Ishikawa (cell line): ENCODE measurements around the gene A4GALT.
A peak's percentile ranks its signal among the peaks of the same experiment; 100 is the strongest.

Experiments
- CEBPB ChIP-seq: IDR thresholded peaks from 2 replicates; pipeline ENCODE4 v1.6.1; 2012
- CREB1 ChIP-seq: IDR thresholded peaks from 2 replicates; pipeline ENCODE4 v1.6.1; 2012; ENCODE audit warnings: low read depth
- EGR1 ChIP-seq: IDR thresholded peaks from 2 replicates; pipeline ENCODE4 v1.6.1; 2012
- EP300 ChIP-seq: IDR thresholded peaks from 2 replicates; pipeline ENCODE4 v1.6.1; 2012; ENCODE audit warnings: borderline replicate concordance
- FOXM1 ChIP-seq: IDR thresholded peaks from 2 replicates; pipeline ENCODE4 v1.6.1; 2012; ENCODE audit warnings: low read depth, borderline replicate concordance
- MAX ChIP-seq: IDR thresholded peaks from 2 replicates; pipeline ENCODE4 v1.6.1; 2012
- NFIC ChIP-seq: IDR thresholded peaks from 2 replicates; pipeline ENCODE4 v1.6.1; 2012
- RAD21 ChIP-seq: IDR thresholded peaks from 2 replicates; pipeline ENCODE4 v1.6.1; 2012; ENCODE audit warnings: low read depth
- TAF1 ChIP-seq: IDR thresholded peaks from 2 replicates; pipeline ENCODE4 v1.6.1; 2012; ENCODE audit warnings: low read depth, mild to moderate bottlenecking
- TCF12 ChIP-seq: IDR thresholded peaks from 2 replicates; pipeline ENCODE4 v1.6.1; 2012; ENCODE audit warnings: low read depth
- TEAD4 ChIP-seq: IDR thresholded peaks from 2 replicates; pipeline ENCODE4 v1.6.1; 2012
- USF1 ChIP-seq: IDR thresholded peaks from 2 replicates; pipeline ENCODE4 v1.6.1; 2012
- YY1 ChIP-seq: IDR thresholded peaks from 2 replicates; pipeline ENCODE4 v1.6.1; 2012; ENCODE audit warnings: low read depth
- ZBTB7A ChIP-seq: IDR thresholded peaks from 2 replicates; pipeline ENCODE4 v1.6.1; 2012; ENCODE audit warnings: low read depth
- TF ChIP-seq, protein P1 (sequence below): IDR thresholded peaks from 2 replicates; pipeline ENCODE4 v1.6.1; 2012; ENCODE audit warnings: low read depth, mild to moderate bottlenecking

Gene A4GALT

DNA sequence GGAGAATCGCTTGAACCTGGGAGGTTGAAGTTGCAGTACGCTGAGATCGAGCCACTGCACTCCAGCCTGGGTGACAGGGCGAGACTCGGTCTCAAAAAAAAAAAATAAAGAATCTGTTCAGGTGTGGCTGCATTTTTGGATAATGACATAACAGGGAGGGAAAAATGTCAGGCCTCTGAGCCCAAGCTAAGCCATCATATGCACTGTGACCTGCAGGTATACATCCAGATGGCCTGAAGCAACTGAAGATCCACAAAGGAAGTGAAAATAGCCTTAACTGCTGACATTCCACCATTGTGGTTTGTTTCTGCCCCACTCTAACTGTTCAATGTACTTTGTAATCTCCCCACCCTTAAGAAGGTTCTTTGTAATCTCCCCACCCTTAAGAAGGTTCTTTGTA is 19.6 kb upstream of the A4GALT start:
- peak; percentile 77 for TF ChIP-seq TEAD4

DNA sequence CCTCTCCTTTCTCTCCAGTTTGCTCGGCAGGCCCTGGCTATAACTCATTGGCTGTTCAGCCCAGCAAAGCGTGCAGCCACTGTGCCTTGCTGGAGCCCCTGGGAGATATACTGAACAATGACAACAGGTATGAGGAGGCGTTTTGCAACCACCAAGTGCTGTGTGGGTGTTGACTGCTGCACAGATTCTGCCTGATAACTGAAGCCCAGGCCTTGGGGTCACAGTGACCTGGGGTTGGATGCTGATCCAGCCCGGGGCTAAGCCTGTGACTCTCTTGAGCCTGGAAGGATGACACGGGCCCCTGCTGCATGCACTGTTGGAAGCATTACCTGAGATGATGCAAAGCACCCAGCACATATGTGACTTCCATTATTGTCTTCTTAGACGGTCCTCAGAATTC is 13.7 kb upstream of the A4GALT start:
- TF ChIP-seq ZBTB7A (no peak), EP300 (no peak), TCF12 (no peak), YY1 (no peak), TAF1 (no peak), RAD21 (no peak), NFIC (no peak), CEBPB (no peak), TEAD4 (no peak), CREB1 (no peak), EGR1 (no peak), MAX (no peak), USF1 (no peak), FOXM1 (no peak)
- TF ChIP-seq, protein P1, sequence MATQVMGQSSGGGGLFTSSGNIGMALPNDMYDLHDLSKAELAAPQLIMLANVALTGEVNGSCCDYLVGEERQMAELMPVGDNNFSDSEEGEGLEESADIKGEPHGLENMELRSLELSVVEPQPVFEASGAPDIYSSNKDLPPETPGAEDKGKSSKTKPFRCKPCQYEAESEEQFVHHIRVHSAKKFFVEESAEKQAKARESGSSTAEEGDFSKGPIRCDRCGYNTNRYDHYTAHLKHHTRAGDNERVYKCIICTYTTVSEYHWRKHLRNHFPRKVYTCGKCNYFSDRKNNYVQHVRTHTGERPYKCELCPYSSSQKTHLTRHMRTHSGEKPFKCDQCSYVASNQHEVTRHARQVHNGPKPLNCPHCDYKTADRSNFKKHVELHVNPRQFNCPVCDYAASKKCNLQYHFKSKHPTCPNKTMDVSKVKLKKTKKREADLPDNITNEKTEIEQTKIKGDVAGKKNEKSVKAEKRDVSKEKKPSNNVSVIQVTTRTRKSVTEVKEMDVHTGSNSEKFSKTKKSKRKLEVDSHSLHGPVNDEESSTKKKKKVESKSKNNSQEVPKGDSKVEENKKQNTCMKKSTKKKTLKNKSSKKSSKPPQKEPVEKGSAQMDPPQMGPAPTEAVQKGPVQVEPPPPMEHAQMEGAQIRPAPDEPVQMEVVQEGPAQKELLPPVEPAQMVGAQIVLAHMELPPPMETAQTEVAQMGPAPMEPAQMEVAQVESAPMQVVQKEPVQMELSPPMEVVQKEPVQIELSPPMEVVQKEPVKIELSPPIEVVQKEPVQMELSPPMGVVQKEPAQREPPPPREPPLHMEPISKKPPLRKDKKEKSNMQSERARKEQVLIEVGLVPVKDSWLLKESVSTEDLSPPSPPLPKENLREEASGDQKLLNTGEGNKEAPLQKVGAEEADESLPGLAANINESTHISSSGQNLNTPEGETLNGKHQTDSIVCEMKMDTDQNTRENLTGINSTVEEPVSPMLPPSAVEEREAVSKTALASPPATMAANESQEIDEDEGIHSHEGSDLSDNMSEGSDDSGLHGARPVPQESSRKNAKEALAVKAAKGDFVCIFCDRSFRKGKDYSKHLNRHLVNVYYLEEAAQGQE, result no peak

GRCh38 chr22:42732081-42732480 is 11.4 kb upstream of the A4GALT start:
- TF ChIP-seq TCF12 (no peak), TAF1 (no peak)

DNA sequence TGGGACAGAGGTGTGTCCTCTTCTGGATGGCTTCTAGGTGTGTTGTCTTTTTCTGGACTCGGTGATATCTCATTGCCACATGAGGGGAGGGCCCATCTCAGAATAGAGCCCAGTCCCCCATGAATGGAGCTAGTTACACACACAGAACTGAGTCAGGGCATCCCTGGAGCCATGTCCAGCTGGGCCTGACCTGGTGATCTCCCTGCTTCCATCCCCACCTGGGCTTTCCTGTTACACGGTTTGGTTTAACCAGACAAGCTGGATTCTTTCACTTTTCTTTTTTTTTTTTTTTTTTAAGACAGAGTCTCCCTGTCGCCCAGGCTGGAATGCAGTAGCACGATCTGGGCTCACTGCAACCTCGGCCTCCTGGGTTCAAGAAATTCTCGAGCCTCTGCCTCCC is 6.1 kb upstream of the A4GALT start:
- TF ChIP-seq TCF12, result peak; percentile 45; the same call in 1 of the 2 replicates
- TF ChIP-seq TEAD4, result 0 out of 2 replicates have a peak, but pooled peaks have one; percentile 17
- no peak for TF ChIP-seq FOXM1

- TF ChIP-seq CREB1, result no peak
- TF ChIP-seq, protein P1, result no peak
- no peak for TF ChIP-seq EP300
- no peak for TF ChIP-seq RAD21
- TF ChIP-seq TAF1, result no peak
- no peak for TF ChIP-seq TEAD4
- no peak for TF ChIP-seq TCF12
- TF ChIP-seq ZBTB7A, result no peak
- no peak for TF ChIP-seq NFIC
- TF ChIP-seq FOXM1, result no peak
- TF ChIP-seq YY1, result no peak
- TF ChIP-seq MAX, result no peak
- no peak for TF ChIP-seq EGR1
- TF ChIP-seq USF1, result no peak
Observed at GRCh38 chr22:42725606-42726355, 5.1 kb upstream of the A4GALT start.

DNA sequence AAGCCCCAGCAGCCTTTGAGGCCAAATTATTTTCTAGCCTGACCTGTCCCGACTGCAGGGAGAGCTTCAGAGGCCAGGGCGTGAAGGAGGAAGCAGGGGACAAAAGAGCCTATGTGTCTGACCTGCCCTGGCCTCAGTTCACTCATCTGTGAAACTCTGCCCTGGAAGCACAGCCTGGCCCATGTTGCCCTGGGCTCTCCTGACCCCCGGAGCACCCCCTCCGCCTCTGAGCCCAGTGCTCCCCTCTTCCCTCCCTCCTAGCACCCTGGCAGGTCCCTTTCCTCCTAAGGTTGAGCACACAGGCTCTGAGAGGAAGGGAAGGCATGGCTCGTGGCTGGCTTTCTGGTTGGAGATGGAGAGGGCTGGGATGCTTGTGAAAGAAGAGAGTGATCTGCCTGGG is 3.4 kb upstream of the A4GALT start:
- TF ChIP-seq, protein P1, result no peak
- TF ChIP-seq FOXM1 (no peak), RAD21 (no peak), CEBPB (no peak), MAX (no peak), NFIC (no peak), CREB1 (no peak)
